ENCODE results near the gene XYLT1.

The XYLT1 gene

DNA sequence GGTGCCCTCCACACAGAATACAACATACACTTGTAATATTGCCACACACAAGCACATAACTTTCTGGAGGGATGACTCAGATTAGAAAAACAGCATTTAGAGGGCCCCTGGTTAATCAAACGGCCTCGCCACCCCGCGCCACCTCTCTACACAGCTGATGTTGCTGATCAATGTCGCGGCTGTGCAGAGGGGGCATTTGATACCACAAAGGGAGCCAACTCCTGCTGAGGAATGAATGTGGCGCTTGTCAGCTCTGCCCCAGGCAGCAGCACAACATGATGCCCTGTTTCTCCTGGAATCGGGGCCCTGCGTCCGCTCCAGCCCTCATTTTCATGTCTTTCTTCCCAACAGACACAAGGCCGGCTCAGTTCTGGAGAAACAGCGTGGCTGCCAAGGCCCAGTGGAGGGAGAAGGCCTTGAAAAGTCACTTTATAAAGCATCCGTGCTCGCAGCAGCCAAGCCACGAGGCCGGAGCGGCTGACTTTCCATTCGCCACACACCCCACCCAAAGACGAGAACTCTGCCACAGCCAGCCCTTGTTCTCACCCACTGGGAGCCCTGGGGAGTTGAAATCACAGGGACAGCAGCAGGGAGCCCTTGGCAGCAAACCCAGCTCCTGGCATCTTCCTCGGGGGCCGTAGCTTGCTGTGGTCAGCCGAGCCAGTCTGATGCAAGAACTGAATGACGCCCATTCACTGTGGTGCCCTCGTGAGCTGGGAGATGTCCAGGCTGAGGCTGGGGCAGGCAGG is 65.6 kb downstream of the XYLT1 start:
- no peaks in the 10 kb centered on the region for H3F3A ChIP-seq (ENCODE audit: control insufficient read depth, insufficient read depth)
- H3K4me2 ChIP-seq (ENCODE audit: low read length) = no peak overlapping the region
- H3K36me3 ChIP-seq (ENCODE audit: control insufficient read depth, low read length) = no peaks in the 10 kb centered on the region
- H3K4me3 ChIP-seq (ENCODE audit: low read length) = no peak overlapping the region
- H4K20me1 ChIP-seq (ENCODE audit: control insufficient read depth, insufficient read depth, low read depth, low read length) = peaks cover 2% of the 10 kb centered on the region; the same call in 1 of the 2 replicates
- H3K9me2 ChIP-seq (replicated peaks; ENCODE audit: control insufficient read depth, low read length) = no peaks in the 10 kb centered on the region
- peaks cover 5% of the 10 kb centered on the region; the same call in 1 of the 2 replicates for H3K79me2 ChIP-seq (ENCODE audit: control insufficient read depth, low read length)
- TF ChIP-seq, protein P1, sequence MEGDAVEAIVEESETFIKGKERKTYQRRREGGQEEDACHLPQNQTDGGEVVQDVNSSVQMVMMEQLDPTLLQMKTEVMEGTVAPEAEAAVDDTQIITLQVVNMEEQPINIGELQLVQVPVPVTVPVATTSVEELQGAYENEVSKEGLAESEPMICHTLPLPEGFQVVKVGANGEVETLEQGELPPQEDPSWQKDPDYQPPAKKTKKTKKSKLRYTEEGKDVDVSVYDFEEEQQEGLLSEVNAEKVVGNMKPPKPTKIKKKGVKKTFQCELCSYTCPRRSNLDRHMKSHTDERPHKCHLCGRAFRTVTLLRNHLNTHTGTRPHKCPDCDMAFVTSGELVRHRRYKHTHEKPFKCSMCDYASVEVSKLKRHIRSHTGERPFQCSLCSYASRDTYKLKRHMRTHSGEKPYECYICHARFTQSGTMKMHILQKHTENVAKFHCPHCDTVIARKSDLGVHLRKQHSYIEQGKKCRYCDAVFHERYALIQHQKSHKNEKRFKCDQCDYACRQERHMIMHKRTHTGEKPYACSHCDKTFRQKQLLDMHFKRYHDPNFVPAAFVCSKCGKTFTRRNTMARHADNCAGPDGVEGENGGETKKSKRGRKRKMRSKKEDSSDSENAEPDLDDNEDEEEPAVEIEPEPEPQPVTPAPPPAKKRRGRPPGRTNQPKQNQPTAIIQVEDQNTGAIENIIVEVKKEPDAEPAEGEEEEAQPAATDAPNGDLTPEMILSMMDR (IDR thresholded peaks at IDR 0.05; ENCODE audit: low read depth, low read length, poor library complexity, severe bottlenecking) = no peak
- TF ChIP-seq EZH2phosphoT487 (IDR thresholded peaks at IDR 0.05; ENCODE audit: borderline replicate concordance, low read length) = no peak
- no peaks in the 10 kb centered on the region for H3K27me3 ChIP-seq (ENCODE audit: control insufficient read depth, low read length)
- peaks cover 29% of the 10 kb centered on the region for H3K4me1 ChIP-seq (ENCODE audit: control insufficient read depth, low read length)
- H3K27ac ChIP-seq (ENCODE audit: low read depth, low read length) = no peak overlapping the region
- no peaks in the 10 kb centered on the region for H3K9me3 ChIP-seq (ENCODE audit: control insufficient read depth, insufficient read depth, low read length)

DNA sequence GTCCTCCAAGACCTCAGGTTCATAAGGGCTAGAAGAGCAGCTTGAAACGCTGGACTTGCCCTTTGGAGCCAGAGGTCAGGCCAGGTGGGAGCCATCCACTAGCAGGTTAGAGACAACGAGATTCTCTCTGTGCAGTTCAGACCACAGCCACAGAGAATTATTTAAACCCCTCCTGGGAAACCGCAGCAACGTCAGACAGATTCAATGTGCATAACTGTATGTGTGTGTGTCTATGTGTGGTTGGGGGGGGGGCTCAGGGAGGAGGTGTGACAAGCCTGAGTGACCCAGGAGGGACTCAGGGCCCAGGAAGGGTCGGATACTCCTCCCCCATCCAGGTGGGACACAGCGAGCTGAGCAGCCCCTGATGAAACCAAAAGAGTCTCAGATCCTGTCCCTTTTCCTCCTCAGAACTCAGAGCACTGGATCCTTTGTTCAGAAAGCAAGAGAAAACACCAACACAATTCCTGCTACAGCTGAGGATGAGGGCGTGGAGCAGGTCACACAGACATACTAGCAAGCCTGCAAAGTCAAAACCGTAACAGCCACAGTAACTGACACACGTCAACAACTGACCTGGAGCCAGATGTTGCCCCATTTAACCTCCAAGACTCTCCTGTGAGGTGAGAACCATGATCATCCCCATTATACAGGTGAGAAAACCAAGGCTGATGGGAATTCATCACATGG is 66.8 kb downstream of the XYLT1 start:
- Histone ChIP-seq H3K4me2 (ENCODE audit: low read length) (no peak overlapping the region), H3K4me3 (ENCODE audit: low read length) (no peak overlapping the region), H3K27me3 (ENCODE audit: control insufficient read depth, low read length) (no peaks in the 10 kb centered on the region), H3K9me3 (ENCODE audit: control insufficient read depth, insufficient read depth, low read length) (no peaks in the 10 kb centered on the region), H3K9me2 (replicated peaks; ENCODE audit: control insufficient read depth, low read length) (no peaks in the 10 kb centered on the region), H4K20me1 (ENCODE audit: control insufficient read depth, insufficient read depth, low read depth, low read length) (no peaks in the 10 kb centered on the region), H3K4me1 (ENCODE audit: control insufficient read depth, low read length) (peaks cover 18% of the 10 kb centered on the region), H3K27ac (ENCODE audit: low read depth, low read length) (no peak overlapping the region), H3F3A (ENCODE audit: control insufficient read depth, insufficient read depth) (no peaks in the 10 kb centered on the region), H3K79me2 (ENCODE audit: control insufficient read depth, low read length) (peaks cover 3% of the 10 kb centered on the region; the same call in 1 of the 2 replicates), H3K36me3 (ENCODE audit: control insufficient read depth, low read length) (no peaks in the 10 kb centered on the region)
- no peak for TF ChIP-seq EZH2phosphoT487 (IDR thresholded peaks at IDR 0.05; ENCODE audit: borderline replicate concordance, low read length)
- TF ChIP-seq, protein P1 (IDR thresholded peaks at IDR 0.05; ENCODE audit: low read depth, low read length, poor library complexity, severe bottlenecking) = no peak

DNA sequence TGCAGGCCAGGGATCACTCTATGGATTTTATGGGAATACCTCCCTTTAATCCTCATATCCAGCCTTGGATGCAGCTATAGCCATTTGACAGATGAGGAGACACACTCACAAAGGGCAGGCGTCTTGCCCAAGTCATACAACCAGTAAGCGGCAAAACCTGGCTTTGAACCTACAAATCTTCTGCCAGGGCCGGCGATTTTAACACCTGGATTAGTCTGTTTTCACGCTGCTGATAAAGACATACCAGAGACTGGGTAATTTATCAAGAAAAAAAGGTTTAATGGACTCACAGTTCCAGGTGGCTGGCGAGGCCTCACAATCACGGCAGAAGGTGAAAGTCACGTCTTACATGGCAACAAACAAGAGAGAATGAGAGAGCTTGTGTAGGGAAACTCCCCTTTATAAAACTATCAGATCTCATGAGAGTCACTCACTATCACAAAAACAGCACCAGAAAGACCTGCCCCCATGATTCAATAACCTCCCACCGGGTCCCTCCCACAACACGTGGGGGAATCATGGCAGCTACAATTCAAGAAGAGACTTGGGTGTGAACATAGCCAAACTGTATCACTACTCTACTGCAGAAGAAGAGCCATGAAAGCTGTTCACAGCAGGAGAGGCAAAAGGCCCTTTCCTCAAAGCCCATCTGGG is 67.5 kb downstream of the XYLT1 start:
- Histone ChIP-seq H3F3A (ENCODE audit: control insufficient read depth, insufficient read depth) (no peaks in the 10 kb centered on the region), H3K79me2 (ENCODE audit: control insufficient read depth, low read length) (no peaks in the 10 kb centered on the region; the same call in 1 of the 2 replicates), H3K27me3 (ENCODE audit: control insufficient read depth, low read length) (no peaks in the 10 kb centered on the region), H3K36me3 (ENCODE audit: control insufficient read depth, low read length) (no peaks in the 10 kb centered on the region), H3K9me2 (replicated peaks; ENCODE audit: control insufficient read depth, low read length) (no peaks in the 10 kb centered on the region), H3K9me3 (ENCODE audit: control insufficient read depth, insufficient read depth, low read length) (no peaks in the 10 kb centered on the region), H3K4me3 (ENCODE audit: low read length) (no peak overlapping the region), H3K27ac (ENCODE audit: low read depth, low read length) (no peak overlapping the region), H4K20me1 (ENCODE audit: control insufficient read depth, insufficient read depth, low read depth, low read length) (no peaks in the 10 kb centered on the region), H3K4me1 (ENCODE audit: control insufficient read depth, low read length) (peaks cover 13% of the 10 kb centered on the region), H3K4me2 (ENCODE audit: low read length) (no peak overlapping the region)
- no peak for TF ChIP-seq EZH2phosphoT487 (IDR thresholded peaks at IDR 0.05; ENCODE audit: borderline replicate concordance, low read length)
- TF ChIP-seq, protein P1 (IDR thresholded peaks at IDR 0.05; ENCODE audit: low read depth, low read length, poor library complexity, severe bottlenecking) = no peak

Measured in DOHH2 (cell line).